GM04504 (cell line): ENCODE results near the gene POLR2I.
"Not testable (repeated sequence)": the region's sequence is repeated elsewhere in the genome, so short reads cannot be mapped to it uniquely, and the experiment has no call there.

Experiments
- DNase-seq: peaks from one replicate; pipeline ENCODE4 v3.0.0-alpha.2; 2012; ENCODE audit warnings: low read depth

Gene POLR2I

GRCh38 chr19:36114721-36115452, at the start of gene POLR2I:
TSS of gene POLR2I (minus strand) at chr19:36114875. CDS start at chr19:36114856, 19 bp downstream.
- DNase-seq, result peak; percentile 100

GRCh38 chr19:36163813-36164212, 49.1 kb upstream of the POLR2I start:
- no peak for DNase-seq

- DNase-seq, result no peak
Measured at GRCh38 chr19:36160821-36161596, 46.3 kb upstream of the POLR2I start.

- DNase-seq, result no peak
Measured at GRCh38 chr19:36153126-36153525, 38.5 kb upstream of the POLR2I start.

GRCh38 chr19:36152352-36153091, 37.8 kb upstream of the POLR2I start, which contains the start of gene COX7A1:
TSS of gene COX7A1 (minus strand) at chr19:36152447. CDS start at chr19:36152407, 40 bp downstream.
- DNase-seq, result no peak

- DNase-seq, result no peak
Measured at GRCh38 chr19:36152019-36152351, 37.3 kb upstream of the POLR2I start.

- DNase-seq, result no peak
Measured at GRCh38 chr19:36151144-36152018, 36.7 kb upstream of the POLR2I start.

- DNase-seq, result no peak
Measured at GRCh38 chr19:36150586-36150985, 35.9 kb upstream of the POLR2I start.

- DNase-seq, result no peak
Measured at GRCh38 chr19:36149673-36150406, 35.2 kb upstream of the POLR2I start.

- no peak for DNase-seq
Measured at GRCh38 chr19:36144624-36145023, 29.9 kb upstream of the POLR2I start.

- DNase-seq, result no peak
Measured at GRCh38 chr19:36142496-36142895, 27.8 kb upstream of the POLR2I start.

- no peak for DNase-seq
Measured at GRCh38 chr19:36142046-36142445, 27.4 kb upstream of the POLR2I start.

- peak; percentile 61 for DNase-seq
Measured at GRCh38 chr19:36141039-36141927, 26.6 kb upstream of the POLR2I start.

- DNase-seq, result no peak
Measured at GRCh38 chr19:36140304-36141038, 25.8 kb upstream of the POLR2I start.

- peak; percentile 90 for DNase-seq
Measured at GRCh38 chr19:36139473-36140303, 25.0 kb upstream of the POLR2I start, which contains the start of gene CAPNS1. TSS of gene CAPNS1 (plus strand) at chr19:36140066. CDS start at chr19:36141012, 946 bp downstream.

GRCh38 chr19:36139120-36139472, 24.4 kb upstream of the POLR2I start:
- DNase-seq, result no peak

GRCh38 chr19:36136964-36137686, 22.4 kb upstream of the POLR2I start:
- DNase-seq, result no peak

GRCh38 chr19:36134867-36135266, 20.2 kb upstream of the POLR2I start:
- DNase-seq, result not testable (repeated sequence)
